NCI-H526 treated with DMSO at 0.1 percent for 48 hours (cell line): Measurements from ENCODE around the gene PTMA.
"Not testable (repeated sequence)": the region's sequence is repeated elsewhere in the genome, so short reads cannot be mapped to it uniquely, and the experiment has no call there.

Experiments
- DNase-seq: peaks from one replicate; lab custom pipeline; 2025; lab: John Stamatoyannopoulos, UW

PTMA gene, protein sequence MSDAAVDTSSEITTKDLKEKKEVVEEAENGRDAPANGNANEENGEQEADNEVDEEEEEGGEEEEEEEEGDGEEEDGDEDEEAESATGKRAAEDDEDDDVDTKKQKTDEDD

DNA sequence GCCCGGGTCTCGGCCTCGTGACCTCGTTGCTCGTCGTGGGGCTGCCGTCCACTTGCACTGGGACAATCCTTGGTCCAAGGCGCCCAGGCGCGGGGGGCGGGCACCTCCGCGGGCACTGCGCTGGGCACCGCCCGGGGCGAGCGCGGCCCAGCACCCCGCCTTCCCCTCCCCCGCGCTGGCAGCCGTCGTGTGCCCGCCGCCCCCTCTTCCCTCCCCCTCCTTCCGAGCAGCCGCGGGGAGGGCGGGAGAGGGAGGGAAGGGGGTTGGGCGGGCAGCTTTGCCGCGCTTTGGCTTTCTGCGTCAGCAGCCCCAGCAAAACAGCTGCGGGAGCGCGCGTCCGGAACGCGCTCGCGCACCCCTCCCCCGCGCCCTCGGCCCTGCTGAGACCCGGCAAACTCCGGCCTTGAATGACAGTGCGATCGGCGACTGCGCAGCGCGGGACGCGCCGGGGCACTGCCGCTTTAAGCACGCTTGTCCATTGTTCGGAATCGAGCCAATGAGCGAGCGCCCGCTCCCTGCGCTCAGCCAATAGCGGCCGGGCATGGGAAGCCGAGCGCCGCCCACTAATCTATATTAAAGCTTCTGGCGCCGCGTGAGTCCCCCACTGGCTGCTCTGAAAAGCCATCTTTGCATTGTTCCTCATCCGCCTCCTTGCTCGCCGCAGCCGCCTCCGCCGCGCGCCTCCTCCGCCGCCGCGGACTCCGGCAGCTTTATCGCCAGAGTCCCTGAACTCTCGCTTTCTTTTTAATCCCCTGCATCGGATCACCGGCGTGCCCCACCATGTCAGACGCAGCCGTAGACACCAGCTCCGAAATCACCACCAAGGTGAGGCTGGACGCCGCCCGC, at the start of gene PTMA:
Gene PTMA, plus strand, starts transcription at position 599 of the 846 bp plus-strand sequence. Its CDS starts 182 bp downstream, at position 781.
- peak; percentile 94 for DNase-seq

- DNase-seq: not testable (repeated sequence)
These were observed 48.3 kb upstream of the PTMA start for GRCh38 chr2:231660073-231660472.

- no peak for DNase-seq
These were observed 47.5 kb upstream of the PTMA start for GRCh38 chr2:231660860-231661259.

- no peak for DNase-seq
These were observed 46.8 kb upstream of the PTMA start for GRCh38 chr2:231661422-231662027.

GRCh38 chr2:231662028-231662810, 46.1 kb upstream of the PTMA start:
- DNase-seq: no peak

DNA sequence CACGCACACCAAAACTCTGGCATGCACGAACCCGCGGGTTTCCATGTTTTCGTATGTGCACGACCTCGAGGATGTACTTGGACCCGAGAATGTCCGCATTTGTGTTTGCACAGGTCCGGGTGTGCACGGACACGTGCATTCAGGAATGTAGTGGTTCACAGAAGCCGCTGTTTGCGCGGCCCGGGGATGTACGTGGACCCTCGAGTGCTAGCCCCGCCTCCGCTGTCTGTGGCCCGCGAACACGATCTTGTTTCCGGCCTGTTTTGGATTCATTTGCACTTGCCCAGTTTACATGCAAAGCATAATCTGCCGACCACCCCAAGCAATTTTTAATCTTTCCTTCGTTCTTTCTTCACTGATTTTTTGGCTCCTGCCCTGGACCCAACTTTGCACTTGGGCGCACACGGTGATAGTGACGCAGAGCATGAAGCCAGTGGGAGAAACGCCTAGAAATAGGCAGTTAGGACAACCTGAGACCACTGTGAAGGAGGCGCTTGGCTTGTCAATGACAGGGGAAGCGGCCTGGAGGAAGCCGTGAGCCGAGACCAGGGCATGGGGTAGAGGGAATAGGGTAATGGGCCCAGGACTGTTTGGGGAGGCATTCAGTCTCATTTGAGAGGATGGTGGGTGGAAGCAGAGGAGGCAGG, 45.4 kb upstream of the PTMA start:
- no peak for DNase-seq

DNA sequence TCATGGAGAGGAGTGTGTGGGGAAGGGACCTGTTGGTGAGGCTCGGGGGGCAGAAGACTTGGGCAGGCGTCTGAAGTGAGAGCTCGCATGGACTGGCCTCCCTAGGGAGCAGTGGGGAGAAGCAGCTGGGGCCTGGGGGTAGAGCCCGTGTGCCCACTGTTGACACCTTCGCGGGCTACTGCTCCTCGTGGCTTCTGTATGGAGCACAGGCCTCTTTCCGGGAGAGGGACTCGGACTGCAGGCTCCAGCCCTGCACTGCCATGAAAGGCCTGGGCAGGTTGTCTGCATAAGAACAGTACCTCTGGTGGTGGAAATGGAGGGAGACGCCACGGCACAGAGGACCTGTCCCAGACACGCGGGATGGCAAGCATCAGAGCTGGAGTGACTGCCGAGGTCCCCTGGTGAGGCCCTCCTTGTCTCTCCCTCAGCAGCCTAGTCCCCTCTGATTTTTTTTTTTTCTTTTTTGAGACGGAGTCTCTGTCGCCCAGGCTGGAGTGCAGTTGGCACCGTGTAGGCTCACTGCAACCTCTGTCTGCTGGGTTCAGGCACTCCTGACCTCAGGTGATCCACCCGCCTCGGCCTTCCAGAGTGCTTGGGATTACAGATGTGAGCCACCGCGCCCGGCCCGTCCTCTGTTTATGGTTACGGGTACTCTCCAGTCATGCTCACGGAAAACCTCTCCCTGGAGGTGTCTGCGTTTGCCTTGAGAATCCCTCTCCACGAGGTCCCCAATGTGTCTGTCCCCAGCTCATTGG, 44.7 kb upstream of the PTMA start:
- DNase-seq: no peak

GRCh38 chr2:231664727-231665126, 43.6 kb upstream of the PTMA start:
- DNase-seq: no peak

- no peak for DNase-seq
These were observed 42.8 kb upstream of the PTMA start for GRCh38 chr2:231665245-231666170.

DNA sequence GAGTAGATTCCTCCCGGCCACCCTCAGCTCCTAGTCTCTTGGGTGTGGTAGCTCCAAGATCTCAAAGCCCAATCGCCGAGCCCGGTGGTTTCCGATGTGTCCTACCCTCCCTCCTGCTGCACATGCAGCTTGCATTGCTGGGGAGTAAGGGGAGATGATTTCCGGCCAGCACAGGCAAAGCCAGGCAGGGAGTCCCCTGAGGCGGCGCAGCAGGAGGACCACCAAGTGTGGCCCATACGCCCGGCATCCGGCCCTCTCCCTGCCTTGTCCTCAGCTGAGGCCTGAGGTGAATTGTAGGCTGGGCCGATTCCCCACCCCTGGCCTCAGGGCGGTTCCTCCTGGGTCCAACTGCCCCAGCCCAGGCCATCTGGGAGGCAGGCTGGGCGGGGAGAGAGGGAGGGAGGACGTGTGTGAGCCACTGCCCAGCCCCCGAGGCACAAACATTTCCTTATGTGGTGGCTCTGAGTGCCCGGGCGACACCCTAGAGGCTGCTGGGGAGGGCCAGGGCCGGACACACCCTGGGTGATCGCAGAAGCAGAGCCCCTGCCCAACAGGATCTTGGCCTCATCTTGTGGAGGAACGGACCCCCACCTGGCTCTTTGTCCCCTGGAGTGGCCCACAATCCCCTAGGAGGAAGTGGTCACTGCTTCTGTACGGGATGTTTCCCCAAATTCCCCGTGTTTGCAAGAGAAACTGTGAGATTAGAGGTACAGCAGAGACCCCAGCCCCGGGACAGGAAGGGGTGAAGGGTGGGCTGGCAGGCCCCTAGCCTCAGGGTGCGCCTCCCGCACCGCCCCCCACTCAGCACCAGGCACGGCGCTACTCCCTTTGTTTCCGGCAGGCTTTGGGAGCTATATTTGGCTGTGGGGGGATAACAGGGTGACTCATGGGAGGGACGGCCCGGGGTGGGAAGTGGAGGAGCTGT, 41.9 kb upstream of the PTMA start:
- peak; percentile 34 for DNase-seq

DNA sequence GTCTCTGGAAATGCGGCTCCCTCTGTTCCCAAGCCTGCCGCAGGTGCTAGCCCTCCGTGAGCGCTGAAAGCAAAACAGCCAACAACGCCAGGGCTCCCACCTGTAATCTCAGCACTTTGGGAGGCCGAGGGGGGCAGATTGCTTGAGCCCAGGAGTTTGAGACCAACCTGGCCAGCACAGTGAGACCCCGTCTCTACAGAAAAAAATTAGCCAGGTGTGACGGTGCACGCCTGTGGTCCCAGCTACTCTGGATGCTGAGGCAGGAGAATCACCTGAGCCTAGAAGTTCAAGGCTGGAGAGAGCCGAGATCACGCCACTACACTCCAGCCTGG, 41.3 kb upstream of the PTMA start:
- no peak for DNase-seq

DNA sequence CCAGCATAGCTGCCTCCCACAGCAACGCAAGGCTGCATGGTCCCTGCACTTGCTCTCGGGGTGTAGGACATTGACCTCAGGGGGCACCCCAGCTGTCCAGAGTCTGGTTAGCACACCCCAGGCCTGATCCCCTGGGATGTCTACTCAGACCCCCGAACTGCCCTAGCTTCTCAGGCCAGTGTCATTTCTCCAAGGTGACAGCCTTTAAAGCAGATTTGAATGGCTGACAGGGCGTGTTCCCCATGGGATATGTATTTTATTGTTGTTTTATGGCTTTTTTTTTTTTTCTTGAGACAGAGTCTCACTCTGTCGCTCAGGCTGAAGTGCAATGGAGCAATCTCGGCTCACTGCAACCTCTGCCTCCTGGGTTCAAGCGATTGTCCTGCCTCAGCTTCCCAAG, 40.8 kb upstream of the PTMA start:
- DNase-seq: no peak

GRCh38 chr2:231668981-231669380, 39.3 kb upstream of the PTMA start:
- DNase-seq: no peak

DNA sequence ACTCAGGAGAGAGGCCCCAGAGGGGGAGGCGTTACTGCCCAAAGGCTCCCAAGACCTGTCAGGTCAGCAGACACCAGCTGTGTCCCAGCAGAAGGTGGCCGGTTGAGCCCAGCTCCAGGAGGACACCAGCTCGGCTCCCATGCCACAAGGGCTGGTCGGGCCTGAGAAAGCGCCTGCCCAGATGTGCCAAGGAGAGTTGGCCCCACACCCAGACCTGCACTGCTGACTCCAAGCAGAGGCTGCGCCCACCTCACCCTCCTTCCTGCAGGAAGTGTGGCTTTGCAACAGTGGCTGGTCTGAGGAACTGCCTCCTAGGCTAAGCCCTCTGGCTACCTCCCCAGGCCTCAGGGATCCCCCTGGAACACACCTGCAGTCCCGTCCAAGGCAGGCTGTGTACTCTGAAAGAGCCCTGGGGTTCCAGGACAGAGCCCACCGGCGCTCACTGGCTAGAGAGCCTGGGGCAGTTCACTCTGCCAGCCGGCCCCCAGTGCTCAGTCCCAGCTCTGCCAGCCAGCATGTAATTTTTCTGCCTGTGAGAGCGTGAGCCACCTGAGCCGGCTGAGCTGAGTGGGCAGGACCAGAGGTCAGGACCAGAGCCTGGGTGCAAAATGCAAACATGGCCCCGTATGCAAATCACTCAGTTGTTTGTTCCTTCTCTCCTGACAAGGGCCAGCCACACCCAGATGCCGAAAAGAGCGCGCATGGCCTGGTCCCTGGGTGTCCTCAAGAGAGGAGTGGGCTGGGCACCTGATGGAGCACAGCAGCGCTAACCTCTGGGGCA, 36.9 kb upstream of the PTMA start:
- DNase-seq: peak; percentile 54

- no peak for DNase-seq
These were observed 35.5 kb upstream of the PTMA start for GRCh38 chr2:231672617-231673347.

GRCh38 chr2:231673348-231673770, 35.0 kb upstream of the PTMA start:
- peak; percentile 24 for DNase-seq

- DNase-seq: peak; percentile 48
These were observed 33.6 kb upstream of the PTMA start for GRCh38 chr2:231674587-231675338.
